GM12865 (cell line): ENCODE measurements around the gene FAM114A2.

ENCODE experiments used
- DNase-seq: peaks from one replicate; pipeline ENCODE4 v3.0.0; 2010; ENCODE audit warnings: low read depth
- H3K4me3 ChIP-seq: 2 replicates; pipeline ENCODE4 v1.5.1; 2011; ENCODE audit warnings: mild to moderate bottlenecking, low read depth, low read length, control low read depth
- TF ChIP-seq, protein P1 (sequence below): IDR thresholded peaks from 2 replicates; pipeline ENCODE4 v1.5.1; 2011; ENCODE audit warnings: low read length, control low read depth, low read depth, inconsistent platforms; ENCODE audit not compliant: insufficient read depth; ENCODE audit errors: missing control alignments

FAM114A2 gene

DNA sequence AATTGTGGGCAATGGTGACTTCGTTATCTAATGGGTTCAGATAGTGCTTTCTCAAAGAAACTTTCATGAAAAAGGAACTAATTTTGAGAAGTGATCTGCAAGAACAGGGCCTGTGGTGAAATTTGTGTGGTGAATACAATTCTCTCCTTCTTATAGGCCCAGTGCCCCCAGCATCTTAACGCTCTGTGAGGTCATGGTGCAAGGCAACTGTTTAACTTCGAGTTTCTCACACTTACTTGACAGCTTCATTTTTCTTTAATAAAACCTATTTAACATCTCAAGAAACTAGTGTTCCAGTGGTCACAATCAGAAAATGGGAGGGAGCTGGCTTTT is 69.2 kb downstream of the FAM114A2 start:
- H3K4me3 ChIP-seq, result no peak overlapping the region
- DNase-seq, result no peak
- TF ChIP-seq, protein P1, sequence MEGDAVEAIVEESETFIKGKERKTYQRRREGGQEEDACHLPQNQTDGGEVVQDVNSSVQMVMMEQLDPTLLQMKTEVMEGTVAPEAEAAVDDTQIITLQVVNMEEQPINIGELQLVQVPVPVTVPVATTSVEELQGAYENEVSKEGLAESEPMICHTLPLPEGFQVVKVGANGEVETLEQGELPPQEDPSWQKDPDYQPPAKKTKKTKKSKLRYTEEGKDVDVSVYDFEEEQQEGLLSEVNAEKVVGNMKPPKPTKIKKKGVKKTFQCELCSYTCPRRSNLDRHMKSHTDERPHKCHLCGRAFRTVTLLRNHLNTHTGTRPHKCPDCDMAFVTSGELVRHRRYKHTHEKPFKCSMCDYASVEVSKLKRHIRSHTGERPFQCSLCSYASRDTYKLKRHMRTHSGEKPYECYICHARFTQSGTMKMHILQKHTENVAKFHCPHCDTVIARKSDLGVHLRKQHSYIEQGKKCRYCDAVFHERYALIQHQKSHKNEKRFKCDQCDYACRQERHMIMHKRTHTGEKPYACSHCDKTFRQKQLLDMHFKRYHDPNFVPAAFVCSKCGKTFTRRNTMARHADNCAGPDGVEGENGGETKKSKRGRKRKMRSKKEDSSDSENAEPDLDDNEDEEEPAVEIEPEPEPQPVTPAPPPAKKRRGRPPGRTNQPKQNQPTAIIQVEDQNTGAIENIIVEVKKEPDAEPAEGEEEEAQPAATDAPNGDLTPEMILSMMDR, result no peak

DNA sequence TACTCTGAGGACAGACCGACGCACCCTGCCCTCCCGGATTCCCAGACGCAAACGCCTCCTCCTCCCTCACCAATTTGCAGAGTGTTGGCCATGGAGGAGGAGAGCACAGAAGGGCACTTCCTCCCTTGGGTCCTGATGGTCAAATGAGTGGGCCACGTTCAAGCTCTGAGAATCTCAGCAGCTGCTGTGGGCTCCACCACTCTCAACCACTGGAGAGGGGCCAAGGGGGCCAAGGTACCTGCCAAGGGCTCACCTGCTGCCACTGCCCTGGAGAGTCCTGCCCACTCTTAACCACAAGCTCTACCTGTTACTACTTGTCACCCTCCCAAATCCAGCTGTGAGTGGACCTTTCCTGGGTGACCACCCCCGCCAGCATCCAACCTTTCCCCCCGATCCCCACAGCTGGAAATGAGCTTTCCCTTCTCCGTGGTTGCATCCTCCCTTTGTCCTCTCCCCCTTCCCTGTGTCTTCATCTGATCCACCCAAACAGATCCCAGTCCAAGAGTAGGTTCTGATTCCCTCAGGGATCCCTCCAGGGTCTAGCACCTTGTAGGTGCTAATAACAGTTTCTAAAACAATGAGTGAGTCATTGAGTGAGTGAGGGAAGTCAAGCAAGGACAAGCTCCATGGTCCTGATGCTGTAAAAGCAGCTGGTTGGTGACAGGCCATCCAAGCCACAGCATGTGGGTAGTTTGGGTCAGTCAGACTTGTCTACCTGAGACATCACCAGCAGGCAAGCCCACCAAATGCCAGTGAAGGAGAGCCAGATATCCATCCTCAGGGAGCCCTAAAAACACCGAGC is 69.7 kb downstream of the FAM114A2 start:
- no peak overlapping the region for H3K4me3 ChIP-seq
- DNase-seq, result no peak
- TF ChIP-seq, protein P1, result no peak

DNA sequence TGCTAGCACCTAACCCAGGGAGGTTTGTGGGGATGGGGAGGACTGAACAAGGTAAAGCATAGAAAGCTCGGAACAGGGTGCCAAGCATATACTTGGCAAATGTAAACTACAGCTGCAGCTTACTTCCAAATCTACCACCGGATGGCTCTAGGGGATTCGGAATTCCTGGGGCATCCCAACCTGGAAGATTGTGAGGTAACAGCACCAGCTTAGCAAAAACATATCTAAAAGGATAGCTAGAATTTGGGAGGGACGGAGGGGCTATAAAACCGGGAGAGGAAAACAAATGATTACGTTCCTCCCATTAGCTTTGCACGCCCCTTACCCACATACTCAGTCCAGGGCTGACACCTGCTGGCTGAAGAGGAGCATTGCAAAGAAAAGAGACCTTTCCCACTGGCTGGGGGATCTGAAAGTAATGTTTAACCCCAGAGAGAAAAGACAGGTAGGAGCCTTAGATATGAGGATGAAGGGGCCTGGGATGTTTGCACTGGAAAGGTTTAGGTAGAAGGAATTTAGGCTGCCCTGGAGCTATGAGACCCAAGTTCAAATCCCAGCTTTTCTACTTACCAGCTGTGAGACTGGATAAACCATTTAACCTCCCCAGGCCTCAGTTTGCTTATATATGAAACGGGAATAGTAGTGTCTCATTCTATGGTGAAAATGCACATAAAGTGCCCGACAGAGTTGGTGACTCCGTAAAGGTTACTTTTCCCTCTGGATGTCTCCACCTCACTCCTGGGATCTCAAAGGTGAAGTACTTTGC is 73.6 kb downstream of the FAM114A2 start:
- TF ChIP-seq, protein P1, result peak; percentile 88

DNA sequence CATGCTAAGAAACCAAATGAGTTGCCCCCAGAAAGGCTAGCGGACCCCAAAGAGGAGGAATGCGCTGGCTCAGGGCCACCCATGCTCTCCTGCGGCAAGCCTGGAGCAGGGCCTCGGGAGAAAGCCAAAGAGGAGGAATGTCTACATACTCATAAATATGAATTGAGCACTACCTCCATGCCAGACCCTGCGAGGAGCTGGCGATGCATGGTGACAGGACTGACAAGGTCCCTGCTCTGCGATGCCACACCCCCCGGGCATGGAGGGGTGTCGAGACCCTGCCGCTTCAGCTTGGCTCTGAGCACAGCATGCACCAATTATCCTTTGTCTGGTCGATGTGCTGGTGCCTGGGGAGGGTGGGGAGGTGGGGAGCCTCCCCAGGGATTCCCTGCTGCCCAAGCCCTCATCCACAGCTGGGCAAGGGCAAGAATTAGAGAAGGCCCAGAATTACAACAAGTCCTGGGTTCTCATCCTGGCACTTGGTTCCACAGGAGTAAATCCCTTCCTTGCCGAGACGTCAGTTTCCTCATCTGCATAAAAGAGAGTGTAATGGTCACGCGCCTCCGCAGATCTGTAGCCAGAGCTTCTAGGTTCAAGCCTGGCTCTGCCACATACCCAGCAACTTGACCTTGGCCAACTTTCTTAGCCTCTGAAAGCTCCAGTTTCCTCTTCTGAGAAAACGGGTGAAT is 74.4 kb downstream of the FAM114A2 start:
- no peak for DNase-seq
- TF ChIP-seq, protein P1, result no peak
- no peak overlapping the region for H3K4me3 ChIP-seq

More for the DNA sequence above, 73.6 kb downstream of the FAM114A2 start:
- peak; percentile 64 for DNase-seq
- H3K4me3 ChIP-seq, result no peak overlapping the region

DNA sequence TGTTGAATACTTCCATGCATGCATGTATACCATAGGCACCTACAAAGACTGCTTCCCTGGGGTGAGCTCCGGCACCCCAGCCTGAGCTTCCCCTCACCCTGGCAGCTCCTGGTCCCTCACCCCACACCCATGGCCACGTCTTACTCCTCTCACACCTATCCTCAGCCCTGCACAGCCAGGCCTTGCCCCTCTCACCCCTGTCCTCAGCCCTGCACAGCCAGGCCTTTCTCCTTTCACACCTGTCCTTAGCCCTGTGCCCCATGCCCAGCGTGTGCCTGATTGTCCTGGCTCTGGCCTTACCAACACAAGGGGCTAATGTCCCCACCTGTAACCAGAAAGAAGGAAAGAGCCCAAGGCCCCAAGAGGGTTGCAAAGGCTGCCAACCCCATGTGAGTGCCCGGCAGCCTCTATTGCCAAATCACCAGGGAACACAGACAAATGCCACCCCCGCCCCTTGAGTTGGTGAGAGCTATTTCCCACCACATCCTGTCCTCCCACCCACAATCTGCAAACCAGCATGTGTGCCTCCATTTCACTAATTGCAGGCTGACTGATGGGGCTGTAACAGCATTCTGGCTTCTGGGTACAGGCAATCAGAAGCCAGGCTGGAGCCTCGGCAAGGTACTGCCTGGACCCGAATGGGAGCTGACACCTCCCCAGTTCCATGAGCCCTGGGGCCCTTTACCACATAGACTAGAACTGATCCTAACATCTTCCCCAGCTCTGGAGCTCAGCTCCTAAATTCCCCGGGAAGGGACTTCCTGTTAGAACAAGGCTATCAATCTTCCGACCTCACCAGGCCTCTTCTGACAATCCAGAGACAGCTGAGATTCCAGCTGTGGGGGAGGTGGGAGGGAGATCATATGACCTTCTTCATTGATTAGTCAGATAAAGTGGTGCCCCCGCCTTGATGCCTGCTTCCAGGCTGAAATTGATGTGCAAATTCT is 78.2 kb downstream of the FAM114A2 start:
- TF ChIP-seq, protein P1, result no peak
- no peak for DNase-seq

More for the DNA sequence above, 78.2 kb downstream of the FAM114A2 start:
- no peak overlapping the region for H3K4me3 ChIP-seq
